Skeletal muscle tissue (tissue), 4 donors: ENCODE data around the gene MIF4GD. TPM values are rescaled to one million over a fixed set of nuclear protein-coding genes. Genes with fewer than 3 reads are reported as not detected.

Experiments used
- H3K27ac ChIP-seq: one replicate; pipeline ENCODE4 v1.7.0; 2013; ENCODE audit warnings: mild to moderate bottlenecking, low read depth, low read length, inconsistent platforms
- H3K27me3 ChIP-seq, 3 donors: one replicate each; pipeline ENCODE4 v1.7.0; 2013; ENCODE audit warnings: low read length in 3 of 3; ENCODE audit not compliant: control insufficient read depth in 3 of 3, insufficient read depth in 3 of 3
- H3K36me3 ChIP-seq, 3 donors: one replicate each; pipeline ENCODE4 v1.7.0; 2013; ENCODE audit warnings: low read length in 3 of 3; ENCODE audit not compliant: control insufficient read depth in 3 of 3, insufficient read depth in 3 of 3
- H3K4me1 ChIP-seq, 3 donors: one replicate each; pipeline ENCODE4 v1.7.0; 2013; ENCODE audit warnings: low read length in 3 of 3, mild to moderate bottlenecking in 3 of 3; ENCODE audit not compliant: control insufficient read depth in 3 of 3, insufficient read depth in 3 of 3
- H3K4me3 ChIP-seq, 3 donors: one replicate each; pipeline ENCODE4 v1.7.0; 2013; ENCODE audit warnings: low read length in 3 of 3
- H3K9ac ChIP-seq, 3 donors: one replicate each; pipeline ENCODE4 v1.7.0; 2013; ENCODE audit warnings: low read length in 3 of 3, mild to moderate bottlenecking in 3 of 3, moderate library complexity in 2 of 3, low read depth in 1 of 3
- H3K9me3 ChIP-seq, 3 donors: one replicate each; pipeline ENCODE4 v1.7.0; 2013; ENCODE audit warnings: low read length in 3 of 3; ENCODE audit not compliant: control insufficient read depth in 3 of 3
- total RNA-seq: library from RNA; depleted of rRNA; stranded (reverse); fragments of >200 nt; gene quantifications from one replicate; pipeline ENCODE4 v1.2.3, GENCODE V29; 2014
- donor health status: Osteomylitis.

The MIF4GD gene
- total RNA-seq, 1 donor from 2014 or later = 7.8 TPM

DNA sequence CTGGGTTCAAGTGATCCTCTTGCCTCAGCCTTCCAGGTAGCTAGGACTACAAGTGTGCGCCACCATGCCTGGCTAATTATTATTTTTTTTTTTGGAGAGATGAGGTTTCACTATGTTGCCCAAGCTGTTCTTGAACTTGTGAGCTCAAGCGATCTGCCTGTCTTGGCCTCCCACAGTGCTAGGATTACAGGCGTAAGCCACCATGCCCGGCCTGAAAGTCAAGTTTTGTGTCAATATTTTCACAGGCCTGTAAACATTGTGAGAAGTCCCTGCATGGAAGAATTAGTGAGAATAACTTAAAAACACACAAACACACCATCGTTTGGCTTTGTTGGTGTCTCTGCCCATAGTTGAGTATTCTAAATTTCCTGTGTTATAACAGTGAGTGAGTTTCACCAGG lies 43.3 kb downstream of the MIF4GD start:
- H3K36me3 ChIP-seq = peaks cover 59 to 71% (median 61%) of the 10 kb centered on the region in 3 donors
- no peaks in the 10 kb centered on the region for H3K9me3 ChIP-seq
- no peak overlapping the region for H3K9ac ChIP-seq
- no peaks in the 10 kb centered on the region for H3K27me3 ChIP-seq
- peaks cover 0 to 4% (median 0%) of the 10 kb centered on the region in 3 donors for H3K4me1 ChIP-seq
- H3K27ac ChIP-seq = no peak overlapping the region
- H3K4me3 ChIP-seq = no peak overlapping the region

DNA sequence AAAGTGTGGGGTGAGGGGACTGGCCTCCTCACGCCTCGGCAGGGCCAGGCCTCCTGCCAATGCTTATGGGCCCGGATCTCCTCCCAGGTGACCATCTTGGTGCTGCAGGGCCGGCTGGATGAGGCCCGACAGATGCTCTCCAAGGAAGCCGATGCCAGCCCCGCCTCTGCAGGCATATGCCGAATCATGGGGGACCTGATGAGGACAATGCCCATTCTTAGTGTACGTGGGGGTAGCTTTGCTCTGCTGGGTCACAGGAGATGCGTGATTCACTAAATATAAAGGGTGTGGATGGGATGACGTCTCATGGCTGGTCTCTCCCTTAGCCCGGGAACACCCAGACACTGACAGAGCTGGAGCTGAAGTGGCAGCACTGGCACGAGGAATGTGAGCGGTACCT lies 46.0 kb downstream of the MIF4GD start:
- peaks cover 0 to 4% (median 0%) of the 10 kb centered on the region in 3 donors for H3K4me1 ChIP-seq
- H3K9me3 ChIP-seq = no peaks in the 10 kb centered on the region
- H3K36me3 ChIP-seq = peaks cover 41 to 57% (median 45%) of the 10 kb centered on the region in 3 donors
- H3K27me3 ChIP-seq = no peaks in the 10 kb centered on the region
- H3K27ac ChIP-seq = no peak overlapping the region
- no peak overlapping the region for H3K9ac ChIP-seq
- no peak overlapping the region for H3K4me3 ChIP-seq

DNA sequence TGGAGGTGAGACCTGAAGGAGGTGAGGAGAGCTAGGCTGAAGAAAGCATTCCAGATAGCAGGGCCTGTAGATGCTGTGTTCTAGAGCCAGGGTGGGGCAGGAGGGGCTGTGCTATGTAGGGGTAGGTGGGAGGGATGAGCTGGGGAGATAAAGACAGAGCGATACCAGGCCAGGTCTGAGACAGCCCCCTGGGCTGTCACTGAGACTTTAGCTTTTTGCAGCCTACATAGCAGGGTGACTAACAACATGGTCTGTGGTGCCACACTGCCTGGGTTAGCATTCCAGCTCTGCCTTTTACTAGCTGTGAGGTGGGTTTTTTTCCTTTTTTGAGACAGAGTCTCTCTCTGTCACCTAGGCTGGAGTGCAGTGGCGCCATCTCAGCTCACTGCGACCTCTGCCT lies 51.2 kb downstream of the MIF4GD start:
- peaks cover 44 to 53% (median 51%) of the 10 kb centered on the region in 3 donors for H3K36me3 ChIP-seq
- H3K4me1 ChIP-seq = no peaks in the 10 kb centered on the region
- H3K27ac ChIP-seq = no peak overlapping the region
- H3K27me3 ChIP-seq = no peaks in the 10 kb centered on the region
- no peak overlapping the region for H3K4me3 ChIP-seq
- no peak overlapping the region for H3K9ac ChIP-seq
- no peaks in the 10 kb centered on the region for H3K9me3 ChIP-seq

DNA sequence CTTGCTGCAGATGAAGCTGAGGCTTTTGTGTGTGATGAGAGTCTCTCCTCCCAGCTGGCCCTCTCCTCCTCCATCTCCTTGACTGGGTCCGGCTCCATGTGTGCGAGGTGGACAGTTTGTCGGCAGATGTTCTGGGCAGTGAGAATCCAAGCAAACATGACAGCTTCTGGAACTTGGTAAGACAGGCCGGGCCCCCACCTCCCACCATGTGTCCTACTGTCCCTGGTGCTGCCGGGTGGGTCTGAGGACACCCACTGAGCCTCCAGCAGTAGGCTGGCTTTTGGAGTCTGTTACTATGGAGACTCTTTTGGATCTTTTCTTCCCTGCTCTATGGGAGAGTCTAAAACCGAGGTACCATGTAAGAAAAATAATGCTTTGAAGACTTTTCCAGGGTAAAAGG lies 52.9 kb downstream of the MIF4GD start:
- H3K4me3 ChIP-seq = no peak overlapping the region
- H3K4me1 ChIP-seq = no peaks in the 10 kb centered on the region
- H3K27ac ChIP-seq = no peak overlapping the region
- H3K9ac ChIP-seq = no peak overlapping the region
- H3K9me3 ChIP-seq = no peaks in the 10 kb centered on the region
- H3K27me3 ChIP-seq = no peaks in the 10 kb centered on the region
- peaks cover 46 to 61% (median 60%) of the 10 kb centered on the region in 3 donors for H3K36me3 ChIP-seq

Other genes starting within 250 kb of the MIF4GD start
- 247 TPM for gene ATP5PD, start 224.3 kb downstream of the MIF4GD start, total RNA-seq
- gene KCTD2, start 224.0 kb downstream of the MIF4GD start, total RNA-seq = 9.4 TPM
- gene SLC16A5, start 183.3 kb downstream of the MIF4GD start, total RNA-seq = 4.2 TPM
- 1.0 TPM for gene ARMC7, start 161.3 kb downstream of the MIF4GD start, total RNA-seq
- gene NT5C, start 139.5 kb downstream of the MIF4GD start, total RNA-seq = 32.9 TPM
- gene JPT1, start 116.7 kb downstream of the MIF4GD start, total RNA-seq = 109 TPM
- 62.1 TPM for gene SUMO2, start 88.3 kb downstream of the MIF4GD start, total RNA-seq
- 22.4 TPM for gene NUP85, start 65.6 kb downstream of the MIF4GD start, total RNA-seq
- gene GGA3, start 9.6 kb downstream of the MIF4GD start, total RNA-seq = 4.7 TPM
- gene MRPS7, start 9.4 kb downstream of the MIF4GD start, total RNA-seq = 71.5 TPM
- gene SLC25A19, start 18.2 kb upstream of the MIF4GD start, total RNA-seq = 1.0 TPM
- gene GRB2, start 134.4 kb upstream of the MIF4GD start, total RNA-seq = 74.6 TPM
- 18.3 TPM for gene TMEM94, start 185.4 kb upstream of the MIF4GD start, total RNA-seq
- gene CASKIN2, start 244.3 kb upstream of the MIF4GD start, total RNA-seq = 8.9 TPM
- 15.7 TPM for gene TSEN54, start 245.3 kb upstream of the MIF4GD start, total RNA-seq